Right lung (tissue), 5 donors: ENCODE measurements around the gene ERGIC1. TPM values are rescaled to one million over a fixed set of nuclear protein-coding genes. Genes with fewer than 3 reads are reported as not detected.
"Not testable (repeated sequence)": the region's sequence is repeated elsewhere in the genome, so short reads cannot be mapped to it uniquely, and the experiment has no call there.

Experiments
- DNase-seq, 2 donors: peaks; one replicate each; pipeline ENCODE4 v3.0.0-alpha.2; 2013
- polyA plus RNA-seq, 5 donors: library from polyadenylated mRNA; unstranded; fragments of 120-200 nt; gene quantifications; one replicate each; pipeline versions ENCODE4 v1.2.1 to v1.2.3, GENCODE V29; 2013; ENCODE audit warnings: inconsistent platforms in 1 of 5, low replicate concordance in 1 of 5; ENCODE audit not compliant: insufficient read length in 5 of 5, insufficient read depth in 1 of 5

The ERGIC1 gene
- polyA plus RNA-seq, 5 donors = 112 to 127 (median 121) TPM

DNA sequence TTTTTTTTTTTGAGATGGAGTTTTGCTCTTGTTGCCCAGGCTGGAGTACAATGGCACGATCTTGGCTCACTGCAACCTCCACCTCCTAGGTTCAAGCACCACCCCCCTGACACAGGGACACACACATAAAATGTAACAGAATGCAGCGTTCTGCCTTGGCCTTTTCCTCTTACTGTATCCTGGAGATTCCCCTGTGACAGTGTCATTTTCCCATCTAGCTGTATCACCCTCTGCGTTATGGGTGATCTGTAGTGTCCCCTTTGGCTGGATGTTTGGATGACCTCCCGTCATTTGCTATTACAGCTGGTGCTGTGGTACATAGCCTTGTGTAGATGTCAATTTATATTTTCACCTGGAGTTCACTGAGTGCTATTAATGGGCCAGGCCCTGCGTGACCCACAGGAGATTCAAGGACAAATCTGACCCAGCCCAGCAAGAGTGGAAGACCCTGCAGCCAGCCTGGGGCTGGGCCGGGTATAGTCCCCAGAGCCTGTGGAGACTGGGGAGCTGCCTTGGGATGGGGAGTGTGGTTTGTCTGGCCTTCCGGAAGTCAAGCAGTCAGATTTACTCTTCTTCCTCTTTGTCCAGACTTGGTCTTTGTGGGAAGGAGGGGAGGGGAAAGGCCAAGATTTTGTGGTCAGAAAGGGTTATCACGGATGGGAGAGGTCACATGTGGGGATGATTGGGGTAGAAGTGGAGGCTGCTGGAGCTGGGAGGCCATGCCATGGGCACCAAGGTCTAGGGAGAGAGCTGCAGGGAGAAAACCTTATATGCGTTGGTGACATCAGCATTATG is 43.6 kb downstream of the ERGIC1 start:
- DNase-seq = no peak

DNA sequence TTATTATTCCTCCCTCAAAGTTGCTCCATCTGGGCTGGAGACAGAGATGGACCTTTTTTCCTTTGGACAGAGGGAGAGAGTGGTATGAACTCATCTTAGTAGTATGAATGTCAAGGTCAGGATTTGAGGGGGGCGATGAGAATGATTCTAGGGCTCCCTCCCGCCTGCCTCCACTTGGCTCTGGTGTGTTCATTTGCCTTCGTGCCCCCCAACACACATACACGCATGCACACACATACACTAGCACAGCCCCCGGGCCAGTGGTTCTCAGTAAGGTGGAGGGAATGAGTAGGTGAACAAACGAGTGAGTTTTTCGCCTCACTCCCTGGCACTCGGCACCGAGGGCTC is 44.5 kb downstream of the ERGIC1 start:
- no peak for DNase-seq

DNA sequence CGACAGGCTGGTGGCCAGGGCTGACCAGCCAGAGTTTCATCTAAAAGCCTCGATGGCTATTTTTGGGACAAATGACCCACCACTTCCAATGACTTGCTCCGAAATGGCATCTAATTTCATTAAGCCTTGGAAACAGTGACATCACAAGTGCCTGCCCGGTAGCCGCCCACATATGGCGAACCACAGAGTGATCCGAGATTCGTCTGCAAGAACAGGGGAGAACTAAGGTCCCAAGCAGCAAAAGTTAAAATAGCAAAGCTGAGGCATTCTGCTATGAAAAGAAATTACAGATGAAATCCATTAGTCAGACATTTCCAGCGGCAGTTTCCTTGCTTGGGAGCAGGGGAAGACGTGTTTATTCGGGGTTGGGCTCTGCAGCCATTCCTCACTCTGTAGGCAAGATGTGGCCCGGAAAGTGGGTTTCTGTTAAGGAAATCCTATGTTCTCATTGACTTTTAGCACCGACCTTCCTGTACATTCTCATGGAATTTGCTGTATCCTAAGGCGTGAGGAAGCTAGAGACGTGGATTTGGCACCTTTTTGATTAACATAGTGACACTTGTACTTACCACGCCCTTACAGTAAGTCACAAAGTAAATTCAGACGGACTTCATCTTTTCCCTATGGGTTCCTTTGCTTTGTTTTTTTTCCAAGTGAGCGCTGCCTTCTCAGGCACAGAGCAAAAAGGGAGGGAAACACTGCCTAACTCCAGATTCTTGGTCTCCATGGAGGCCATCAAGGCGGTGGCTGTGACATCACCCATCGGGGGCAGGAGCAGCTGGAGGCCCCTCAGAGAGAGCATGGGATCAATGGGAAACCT is 45.1 kb downstream of the ERGIC1 start:
- no peak for DNase-seq

DNA sequence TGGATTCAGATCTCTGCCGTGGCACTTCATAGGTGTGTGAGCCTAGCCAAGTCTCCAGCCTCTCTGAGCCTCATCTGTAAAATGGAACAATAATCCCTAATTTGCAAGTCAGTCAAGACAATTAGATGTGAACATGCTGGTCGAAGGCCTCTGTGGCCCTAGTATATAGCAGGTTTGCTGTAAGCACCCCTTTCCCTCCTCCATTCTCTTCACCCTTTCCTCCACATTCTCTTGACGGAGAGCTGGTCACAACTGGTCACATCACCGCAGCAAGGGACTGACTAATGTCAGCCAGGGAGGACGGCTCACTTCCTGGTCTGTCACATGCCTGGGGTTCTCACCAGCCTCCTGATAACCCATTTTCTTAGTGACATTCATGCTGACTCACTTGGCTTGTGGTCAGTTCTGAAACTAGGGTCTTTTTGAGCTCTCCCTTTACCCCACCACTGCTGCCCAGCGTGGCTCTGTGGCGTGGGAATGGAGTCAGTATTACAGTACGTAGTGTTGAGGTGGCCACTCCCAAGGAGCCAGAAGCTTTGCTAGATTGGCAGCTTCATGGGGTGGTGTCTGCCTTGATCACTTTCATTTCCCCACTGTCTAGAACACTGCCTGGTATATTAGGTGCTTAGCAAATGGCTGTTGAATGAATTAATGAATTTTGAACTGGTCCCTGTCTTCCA is 47.8 kb downstream of the ERGIC1 start:
- DNase-seq = no peak

DNA sequence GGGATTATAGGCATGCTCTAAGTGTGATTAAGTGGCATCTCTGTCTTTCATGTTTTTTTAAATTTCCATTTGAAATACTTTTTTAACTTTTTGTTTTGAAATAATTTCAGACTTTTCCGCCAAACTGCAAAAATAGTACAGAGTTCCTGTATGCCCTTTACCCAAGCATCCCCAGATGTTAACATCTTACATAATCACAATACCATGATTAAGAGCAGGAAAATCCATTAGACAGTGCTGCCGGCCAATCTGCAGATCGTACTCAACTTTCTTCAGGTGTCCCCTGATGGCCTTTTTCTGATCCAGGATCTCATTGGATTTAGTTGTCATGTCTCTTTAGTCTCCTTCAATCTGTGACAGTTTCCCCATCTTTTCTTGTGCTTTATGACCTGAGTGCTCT is 49.0 kb downstream of the ERGIC1 start:
- no peak for DNase-seq

DNA sequence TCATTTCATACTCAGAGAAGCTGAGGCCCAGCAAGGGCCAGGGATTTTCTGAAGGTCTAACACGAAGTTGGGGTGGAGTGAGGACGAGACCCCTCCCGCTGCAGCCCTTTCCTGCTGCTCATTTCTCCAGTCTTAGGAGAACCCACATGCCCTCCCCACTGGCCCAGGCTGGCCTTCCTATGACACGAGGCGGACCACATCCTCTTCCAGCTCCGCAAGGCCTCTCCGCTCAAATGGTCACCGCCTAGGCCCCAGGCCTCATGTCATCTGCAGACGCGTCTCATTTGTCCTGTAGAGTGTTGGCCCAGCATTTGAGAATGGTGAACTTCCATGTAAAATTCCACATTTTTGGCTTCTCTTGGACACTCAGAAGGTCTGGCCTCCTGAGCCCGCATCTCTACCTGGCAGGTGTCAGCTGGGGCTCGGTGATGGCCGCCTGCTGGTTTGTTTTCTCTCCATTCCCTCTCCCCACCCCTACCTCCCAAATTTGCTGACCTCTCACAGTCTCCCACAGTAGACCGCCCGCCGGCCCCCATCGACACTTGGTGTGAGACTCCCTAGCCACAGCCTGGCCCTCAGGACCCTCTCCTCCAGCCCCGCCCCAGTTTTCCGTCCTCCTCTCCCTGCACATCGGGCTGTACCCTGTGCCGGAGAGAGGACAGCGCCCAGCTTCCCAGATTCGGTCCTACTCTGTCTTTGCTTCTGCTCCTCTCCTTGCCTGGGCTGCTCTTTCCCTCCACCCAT is 51.7 kb downstream of the ERGIC1 start:
- DNase-seq = no peak

DNA sequence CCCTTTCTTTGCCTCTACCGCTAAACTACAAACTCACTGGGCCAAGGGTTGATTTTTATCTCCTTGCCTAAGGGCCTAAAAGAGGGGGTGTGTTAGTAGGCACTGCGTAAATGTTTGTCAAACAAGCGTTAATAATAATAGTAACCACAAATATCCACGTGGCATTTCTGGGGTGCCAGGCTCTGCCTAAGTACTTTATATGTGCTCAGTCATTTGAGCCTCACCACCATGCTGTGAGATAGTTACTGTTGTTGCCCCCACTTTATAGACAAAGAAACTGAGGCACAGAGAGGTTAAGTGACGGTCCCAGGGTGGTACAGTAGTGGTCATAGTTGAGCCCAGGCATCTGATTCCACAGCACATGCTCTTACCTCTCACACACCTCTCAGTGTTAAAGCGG is 52.4 kb downstream of the ERGIC1 start:
- no peak for DNase-seq

DNA sequence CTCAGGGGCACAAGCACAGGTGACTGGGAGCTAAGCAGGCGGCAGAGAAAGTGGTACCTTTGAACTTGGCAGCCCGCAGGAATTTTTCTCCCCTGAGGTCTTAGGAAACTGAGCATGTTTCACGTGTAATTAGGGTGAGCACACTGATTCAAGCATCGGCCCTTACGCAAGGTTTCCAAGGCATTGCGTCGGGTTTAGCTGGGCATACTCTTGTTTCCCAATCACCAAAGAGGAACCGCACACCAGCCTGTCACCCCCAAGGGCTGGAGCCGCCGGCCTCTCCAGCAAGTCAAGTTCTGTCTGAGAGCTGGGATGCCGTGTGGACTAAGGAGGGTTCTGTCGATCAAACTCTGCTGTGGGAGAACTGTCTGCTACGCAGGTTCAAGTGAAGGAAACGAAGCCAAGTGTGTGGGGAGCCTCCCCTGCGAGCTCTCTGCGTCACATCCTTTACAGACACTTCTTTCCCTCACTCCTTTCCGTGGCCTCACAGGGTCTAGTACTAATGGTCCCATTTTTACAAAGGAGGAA is 53.0 kb downstream of the ERGIC1 start:
- DNase-seq = peak; percentile 64 to 70

DNA sequence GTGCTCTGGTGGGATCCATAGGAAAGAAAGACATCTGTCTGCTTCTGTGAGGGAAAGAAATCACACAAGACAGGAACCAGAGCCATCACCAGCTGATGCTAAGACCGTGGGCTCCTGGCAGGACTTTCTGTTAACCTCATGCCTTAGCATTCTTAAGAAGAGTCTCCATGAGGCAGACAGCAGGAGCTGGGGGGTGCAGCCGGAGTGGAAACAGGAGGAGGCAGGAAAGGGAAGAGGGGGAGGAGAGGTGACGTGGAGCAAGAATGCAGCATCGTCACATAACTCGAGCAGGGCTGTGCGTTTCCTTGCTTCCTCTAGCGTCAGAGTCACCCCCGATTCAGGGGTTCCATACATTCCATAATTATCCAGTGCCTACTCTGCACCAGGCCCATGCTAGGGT is 53.6 kb downstream of the ERGIC1 start:
- no peak for DNase-seq

DNA sequence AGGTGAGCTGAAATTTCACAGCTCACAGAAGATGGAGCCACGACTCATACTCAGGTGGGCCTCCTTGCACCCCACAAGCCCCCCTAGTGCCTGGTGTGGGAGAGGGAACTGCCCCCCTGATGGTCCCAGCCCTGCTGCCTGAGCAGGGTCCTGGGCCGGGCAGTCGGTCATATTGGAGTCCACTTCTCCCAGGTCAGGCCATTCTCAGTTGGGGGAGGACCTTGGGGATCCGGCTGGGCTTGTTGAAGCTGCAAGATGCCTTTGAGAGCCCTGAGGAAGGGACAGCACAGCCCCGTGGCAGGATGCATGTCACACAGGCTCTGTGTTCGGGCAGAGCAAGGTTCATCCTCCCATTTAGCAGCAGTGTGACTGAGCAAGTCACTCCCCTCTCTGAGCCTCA is 56.6 kb downstream of the ERGIC1 start:
- no peak for DNase-seq

DNA sequence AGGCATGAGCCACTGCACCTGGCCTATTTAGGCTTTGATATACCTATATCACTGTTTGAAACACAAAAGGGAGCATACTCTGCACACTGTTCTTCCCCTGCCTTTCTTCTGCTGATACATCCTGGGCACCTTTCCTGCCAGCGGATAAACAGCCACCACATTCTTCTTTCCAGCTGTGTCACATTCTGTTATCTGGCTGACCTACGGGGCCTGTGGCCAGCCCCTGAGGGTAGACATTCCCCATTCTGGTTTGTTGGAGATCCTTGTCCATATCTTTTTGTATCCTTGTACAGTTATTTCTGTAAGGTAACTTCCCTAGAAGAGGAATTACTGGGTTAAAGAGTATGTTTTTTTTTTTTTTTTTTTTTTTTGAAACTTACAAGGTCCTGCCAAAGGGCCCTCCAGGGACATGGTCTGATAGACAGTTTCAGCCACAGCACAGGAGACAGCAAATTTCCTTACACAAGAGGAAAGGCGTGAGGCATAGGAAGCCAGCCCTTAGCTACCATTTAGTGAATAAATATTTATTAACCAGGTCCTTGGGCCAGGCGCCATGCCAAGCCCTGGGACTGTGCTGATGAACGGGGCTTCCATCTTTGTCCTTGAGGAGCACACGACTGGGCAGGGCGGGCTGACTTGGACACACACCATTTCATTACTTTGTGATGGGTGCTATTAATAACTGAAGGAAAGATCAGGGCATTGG is 57.8 kb downstream of the ERGIC1 start:
- peak in 1 of 2 donors; percentile 60 for DNase-seq

DNA sequence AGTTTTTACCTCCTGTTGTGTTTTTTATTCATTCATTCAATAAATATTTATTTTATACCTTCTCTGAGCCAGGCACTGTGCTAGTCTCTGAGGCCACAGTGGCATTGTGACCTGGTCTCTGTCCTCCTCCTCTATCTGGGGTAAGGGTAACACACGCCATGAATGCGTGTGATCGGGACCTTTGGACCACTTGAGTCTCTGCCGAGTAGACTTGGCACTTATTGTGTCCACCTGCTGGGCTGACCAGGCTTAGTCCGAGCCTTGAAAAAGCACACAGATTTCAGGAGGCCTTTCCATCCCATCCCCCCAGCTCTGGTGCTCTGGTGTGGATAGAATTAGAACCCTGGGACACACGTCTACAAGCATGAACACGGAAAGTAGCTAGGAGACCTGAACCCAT is 58.7 kb downstream of the ERGIC1 start:
- DNase-seq = no peak

DNA sequence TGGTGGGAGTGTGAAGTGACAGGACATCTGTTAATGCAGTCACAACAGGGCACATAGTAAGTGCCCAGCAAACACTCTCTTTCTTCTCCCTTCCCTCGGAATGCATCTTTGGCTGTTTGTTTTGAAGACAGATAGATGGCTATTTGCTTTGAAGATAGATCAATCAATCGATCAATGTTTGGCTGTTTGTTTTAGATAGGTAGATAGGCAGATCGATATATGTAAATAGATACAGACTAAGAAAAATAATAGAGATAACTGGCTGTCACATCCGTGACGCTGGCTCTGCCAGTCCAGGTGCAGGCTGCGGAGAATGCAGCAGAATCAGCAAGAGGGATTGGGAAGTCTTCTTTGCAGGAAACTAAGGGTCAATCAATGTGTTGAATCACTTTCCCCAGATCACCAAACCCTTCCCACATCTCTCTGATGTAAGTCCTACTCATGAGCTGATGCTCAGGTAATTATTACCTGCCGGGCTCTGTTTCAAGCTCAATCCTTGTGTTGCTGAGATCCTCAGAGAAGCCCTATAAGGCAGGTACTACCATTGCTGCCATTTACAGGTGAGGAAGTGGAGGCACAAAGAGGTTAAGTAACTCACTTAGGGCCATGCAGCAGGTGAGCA is 60.8 kb downstream of the ERGIC1 start:
- no peak for DNase-seq

DNA sequence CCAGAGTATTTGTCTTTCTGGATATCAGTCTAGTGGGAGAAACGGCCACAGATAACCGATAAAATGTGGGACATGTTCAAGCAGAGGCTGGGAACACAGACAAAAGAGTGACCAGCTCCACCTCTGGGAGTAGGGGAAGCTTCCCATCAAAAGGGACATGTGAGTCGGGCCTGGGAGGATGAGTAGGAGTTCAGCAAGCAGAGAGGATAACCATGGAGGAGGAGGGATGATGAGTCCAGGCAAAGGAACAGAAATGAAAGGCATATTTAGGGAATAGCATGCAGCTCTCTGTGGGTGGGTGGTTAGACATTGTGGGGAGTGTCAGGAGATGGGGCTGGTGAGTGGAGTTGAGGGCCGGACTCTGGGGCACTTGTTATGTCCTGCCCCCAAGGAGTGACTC is 61.5 kb downstream of the ERGIC1 start:
- DNase-seq = no peak

DNA sequence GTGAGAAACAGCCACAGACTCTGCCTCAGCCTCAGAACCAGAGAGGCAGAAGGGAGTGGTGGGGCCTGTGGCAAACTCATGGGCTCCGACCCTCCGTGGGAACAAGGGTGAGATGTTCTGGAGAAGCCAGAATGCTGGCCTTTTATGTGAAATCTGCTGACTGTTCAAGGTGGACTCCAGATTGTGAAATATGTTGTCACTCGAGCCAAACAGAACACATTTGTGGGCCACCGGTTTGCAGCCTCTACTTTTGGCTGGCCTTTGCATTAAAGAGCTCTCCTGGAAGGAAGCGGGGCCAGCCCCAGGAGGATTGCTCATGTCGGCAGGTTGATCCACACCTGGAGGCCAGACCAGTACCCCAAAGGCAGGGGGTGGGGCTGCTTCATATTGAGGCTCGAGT is 62.4 kb downstream of the ERGIC1 start:
- DNase-seq = no peak

DNA sequence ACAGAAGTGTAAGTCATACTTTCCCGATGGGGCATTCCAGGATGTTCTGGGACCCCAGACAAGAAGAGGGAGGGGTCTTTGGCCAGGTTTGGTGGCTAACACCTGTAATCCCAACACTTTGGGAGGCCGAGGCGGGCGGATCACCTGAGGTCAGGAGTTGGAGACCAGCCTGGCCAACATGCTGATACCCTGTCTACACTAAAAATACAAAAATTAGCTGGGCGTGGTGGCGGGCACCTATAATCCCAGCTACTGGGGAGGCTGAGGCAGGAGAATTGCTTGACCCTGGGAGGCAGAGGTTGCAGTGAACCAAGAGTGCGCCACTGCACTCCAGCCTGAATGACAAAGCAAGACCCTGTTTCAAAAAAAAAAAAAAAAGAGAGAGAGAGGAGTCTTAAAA is 63.0 kb downstream of the ERGIC1 start:
- not testable (repeated sequence) for DNase-seq

DNA sequence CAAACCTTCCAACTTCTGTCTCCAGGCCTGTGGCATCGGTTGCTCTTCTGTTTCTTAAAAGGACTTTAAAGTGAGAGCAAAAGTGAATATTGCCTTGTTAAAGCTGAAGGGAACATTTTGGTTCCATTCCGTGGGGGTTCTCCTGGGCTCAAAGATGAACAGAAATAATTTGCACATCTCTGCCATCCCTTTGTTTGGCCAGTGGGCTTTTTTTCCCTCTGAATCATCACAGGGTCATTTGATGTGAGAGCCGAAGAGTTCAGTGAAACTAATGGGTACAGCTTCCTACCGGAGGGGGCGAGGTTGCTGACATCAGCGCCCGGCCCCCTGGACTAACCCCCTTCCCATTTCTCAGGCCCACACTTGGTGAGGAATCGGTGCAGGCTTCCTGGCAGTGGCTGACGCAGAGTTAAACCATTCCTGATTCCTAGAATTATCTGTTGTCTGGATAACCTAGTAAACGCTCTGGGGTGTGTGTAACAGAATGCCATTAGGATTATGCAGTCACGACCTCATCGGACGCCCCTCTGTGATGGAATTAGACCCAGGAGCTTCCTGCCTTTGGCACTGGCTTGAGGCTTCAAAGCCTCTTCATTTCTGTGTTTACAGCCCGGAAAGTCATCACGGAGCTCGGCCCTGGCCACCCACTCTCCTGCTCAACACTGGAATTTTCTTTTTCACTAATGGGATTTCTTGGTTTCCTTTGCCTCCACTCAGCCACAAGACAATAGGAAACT is 63.6 kb downstream of the ERGIC1 start:
- no peak for DNase-seq

DNA sequence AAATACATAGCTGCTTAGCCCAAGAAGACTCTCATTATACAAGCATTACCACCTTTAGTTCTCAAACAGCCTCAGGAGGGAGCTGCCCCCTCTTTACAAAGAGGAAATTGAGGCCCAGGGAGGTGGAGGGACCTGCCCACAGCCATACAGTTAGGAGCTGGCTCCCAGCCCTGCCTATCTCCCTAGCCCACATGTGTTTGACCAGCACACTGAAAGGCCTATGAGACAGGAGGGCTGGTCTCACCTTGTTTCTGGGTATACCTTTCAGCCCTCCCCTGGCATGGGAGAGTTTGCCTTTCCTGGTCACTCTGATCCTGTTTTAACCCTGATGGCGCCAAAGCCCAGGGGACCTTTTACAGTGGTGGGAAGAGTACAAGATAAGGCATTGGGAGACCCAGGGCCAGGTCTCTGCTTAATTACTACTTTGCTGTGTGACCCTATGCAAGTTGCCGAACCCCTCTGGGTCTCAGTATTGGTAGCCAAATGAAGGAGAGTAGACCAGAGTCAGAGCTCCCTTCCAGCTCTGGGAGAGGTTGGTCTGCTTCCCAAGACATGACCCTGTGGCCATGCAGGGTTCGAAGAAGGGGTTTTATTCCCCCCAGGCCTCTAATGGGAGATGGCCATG is 64.3 kb downstream of the ERGIC1 start:
- DNase-seq = no peak

DNA sequence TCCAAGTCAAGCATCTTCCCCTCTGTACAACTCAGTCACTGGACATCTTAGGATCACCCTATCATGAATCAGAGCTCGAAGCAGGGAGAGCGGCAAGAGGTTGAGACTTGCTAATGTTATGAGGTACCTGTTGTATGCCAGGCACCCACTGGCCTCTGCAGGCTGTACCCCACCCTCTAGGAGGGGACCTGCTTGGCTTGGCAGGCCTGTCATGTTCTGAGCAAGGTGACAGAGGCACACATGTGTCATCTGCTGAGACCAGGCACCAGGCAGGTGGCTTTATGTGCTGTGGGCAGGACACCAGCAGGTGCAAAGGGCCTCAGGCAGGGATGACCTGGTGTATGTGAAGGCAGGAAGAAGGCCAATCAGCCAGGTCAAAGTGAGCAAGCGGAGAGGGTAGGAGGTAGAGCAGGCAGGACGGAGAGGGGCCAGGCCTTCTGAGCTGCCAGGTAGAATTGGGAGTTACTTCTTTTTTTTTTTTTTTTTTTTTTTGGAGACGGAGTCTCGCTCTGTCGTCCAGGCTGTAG is 64.9 kb downstream of the ERGIC1 start:
- no peak for DNase-seq
